Measurements from ENCODE around the gene MYLK.

DNA sequence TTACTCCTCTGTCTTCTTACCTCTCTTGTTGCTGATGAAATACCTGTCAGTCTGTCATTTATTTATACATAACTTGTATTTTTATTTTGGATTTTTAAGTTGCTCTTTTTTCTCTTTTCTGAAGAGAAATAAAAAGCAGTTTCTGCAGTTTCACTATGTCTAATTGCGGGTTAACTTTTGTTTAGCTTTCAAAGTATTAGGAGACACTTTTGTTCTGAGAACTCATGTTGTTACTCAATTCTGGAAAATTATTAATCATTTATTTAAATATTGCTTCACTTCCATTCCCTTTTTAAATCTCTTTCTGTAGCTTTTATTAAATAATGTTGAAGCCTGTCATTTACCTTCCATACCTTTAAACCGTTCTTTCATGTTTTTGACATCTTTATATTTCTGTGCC, 29.2 kb downstream of the MYLK start:
- TF ChIP-seq, protein P1, sequence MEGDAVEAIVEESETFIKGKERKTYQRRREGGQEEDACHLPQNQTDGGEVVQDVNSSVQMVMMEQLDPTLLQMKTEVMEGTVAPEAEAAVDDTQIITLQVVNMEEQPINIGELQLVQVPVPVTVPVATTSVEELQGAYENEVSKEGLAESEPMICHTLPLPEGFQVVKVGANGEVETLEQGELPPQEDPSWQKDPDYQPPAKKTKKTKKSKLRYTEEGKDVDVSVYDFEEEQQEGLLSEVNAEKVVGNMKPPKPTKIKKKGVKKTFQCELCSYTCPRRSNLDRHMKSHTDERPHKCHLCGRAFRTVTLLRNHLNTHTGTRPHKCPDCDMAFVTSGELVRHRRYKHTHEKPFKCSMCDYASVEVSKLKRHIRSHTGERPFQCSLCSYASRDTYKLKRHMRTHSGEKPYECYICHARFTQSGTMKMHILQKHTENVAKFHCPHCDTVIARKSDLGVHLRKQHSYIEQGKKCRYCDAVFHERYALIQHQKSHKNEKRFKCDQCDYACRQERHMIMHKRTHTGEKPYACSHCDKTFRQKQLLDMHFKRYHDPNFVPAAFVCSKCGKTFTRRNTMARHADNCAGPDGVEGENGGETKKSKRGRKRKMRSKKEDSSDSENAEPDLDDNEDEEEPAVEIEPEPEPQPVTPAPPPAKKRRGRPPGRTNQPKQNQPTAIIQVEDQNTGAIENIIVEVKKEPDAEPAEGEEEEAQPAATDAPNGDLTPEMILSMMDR (IDR thresholded peaks at IDR 0.05): no peak
- TF ChIP-seq POLR2A (IDR thresholded peaks at IDR 0.05): no peak
- TF ChIP-seq EP300 (IDR thresholded peaks at IDR 0.05): no peak
